Mucosa of rectum (tissue), 2 donors: ENCODE data around the gene TBXAS1.
A peak's percentile ranks its signal among the peaks of the same experiment; 100 is the strongest.
"Not testable (repeated sequence)": the region's sequence is repeated elsewhere in the genome, so short reads cannot be mapped to it uniquely, and the experiment has no call there.

Experiments
- H3K27ac ChIP-seq, 2 donors: one replicate each; pipeline ENCODE4 v1.7.0; 2013; ENCODE audit warnings: inconsistent platforms in 2 of 2, low read depth in 2 of 2, low read length in 2 of 2
- H3K27me3 ChIP-seq, 2 donors: one replicate each; pipeline ENCODE4 v1.7.0; 2013; ENCODE audit warnings: low read length in 2 of 2; ENCODE audit not compliant: control insufficient read depth in 2 of 2, insufficient read depth in 2 of 2
- H3K36me3 ChIP-seq, 2 donors: one replicate each; pipeline ENCODE4 v1.7.0; 2013; ENCODE audit warnings: low read length in 2 of 2; ENCODE audit not compliant: control insufficient read depth in 2 of 2, insufficient read depth in 2 of 2
- H3K4me1 ChIP-seq, 2 donors: one replicate each; pipeline ENCODE4 v1.7.0; 2013; ENCODE audit warnings: low read length in 2 of 2, mild to moderate bottlenecking in 1 of 2; ENCODE audit not compliant: control insufficient read depth in 2 of 2, insufficient read depth in 2 of 2
- H3K4me3 ChIP-seq, 2 donors: one replicate each; pipeline ENCODE4 v1.7.0; 2013; ENCODE audit warnings: low read length in 2 of 2
- H3K9ac ChIP-seq, 2 donors: one replicate each; pipeline ENCODE4 v1.7.0; 2013; ENCODE audit warnings: low read length in 2 of 2, low read depth in 1 of 2, mild to moderate bottlenecking in 1 of 2
- H3K9me3 ChIP-seq, 2 donors: one replicate each; pipeline ENCODE4 v1.7.0; 2013; ENCODE audit warnings: low read length in 2 of 2; ENCODE audit not compliant: control insufficient read depth in 2 of 2
- donor health status: healthy.
- donor health status: Normal muscosa, but diverticular disease.

TBXAS1 gene

DNA sequence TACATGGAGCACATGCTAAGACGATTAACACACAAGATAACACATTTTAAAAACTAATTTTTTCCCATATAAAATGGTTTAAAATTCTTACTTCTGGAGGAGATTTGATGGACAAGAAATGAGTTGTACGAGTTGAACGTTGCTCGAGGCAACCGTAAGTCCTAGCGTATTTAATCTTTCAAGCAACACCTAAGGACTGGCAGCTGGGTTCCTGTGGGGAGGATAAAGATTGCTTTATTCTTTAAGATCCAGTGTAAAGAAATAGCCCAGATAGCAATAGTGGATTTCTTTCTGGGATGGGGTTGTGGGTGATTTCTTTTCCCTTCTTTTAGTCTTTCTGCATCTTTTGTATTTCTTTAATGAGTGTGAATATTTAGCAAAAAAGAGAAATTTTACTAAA is 9.8 kb downstream of the TBXAS1 start:
- H3K27me3 ChIP-seq, result no peaks in the 10 kb centered on the region
- no peak overlapping the region for H3K4me3 ChIP-seq
- H3K4me1 ChIP-seq, result no peaks in the 10 kb centered on the region
- H3K9ac ChIP-seq, result no peak overlapping the region
- H3K9me3 ChIP-seq, result no peaks in the 10 kb centered on the region
- no peak overlapping the region for H3K27ac ChIP-seq
- no peaks in the 10 kb centered on the region for H3K36me3 ChIP-seq

DNA sequence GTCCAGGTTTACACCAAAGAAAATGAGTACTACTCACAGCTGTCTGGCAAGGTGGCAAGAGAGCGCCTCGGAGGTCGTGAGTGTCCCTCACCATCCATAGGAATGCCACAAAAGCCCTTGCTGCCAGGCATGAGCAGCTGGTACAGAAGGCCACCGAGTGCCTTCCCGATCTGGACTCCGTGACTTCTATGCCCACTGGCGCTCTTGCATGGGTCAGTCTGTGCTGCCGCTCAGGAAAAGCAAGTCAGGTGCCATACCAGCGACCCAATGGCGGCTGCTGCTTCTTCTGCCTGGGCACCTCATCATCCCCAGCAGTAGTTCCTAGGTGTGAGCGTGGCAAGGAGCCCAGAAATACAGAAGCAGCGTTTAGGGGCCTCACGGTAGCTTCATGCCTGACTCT is 11.7 kb downstream of the TBXAS1 start:
- Histone ChIP-seq H3K4me3 (no peak overlapping the region), H3K27ac (no peak overlapping the region), H3K4me1 (peaks cover 4 to 11% of the 10 kb centered on the region in 2 donors), H3K36me3 (no peaks in the 10 kb centered on the region), H3K27me3 (no peaks in the 10 kb centered on the region), H3K9me3 (no peaks in the 10 kb centered on the region), H3K9ac (no peak overlapping the region)

DNA sequence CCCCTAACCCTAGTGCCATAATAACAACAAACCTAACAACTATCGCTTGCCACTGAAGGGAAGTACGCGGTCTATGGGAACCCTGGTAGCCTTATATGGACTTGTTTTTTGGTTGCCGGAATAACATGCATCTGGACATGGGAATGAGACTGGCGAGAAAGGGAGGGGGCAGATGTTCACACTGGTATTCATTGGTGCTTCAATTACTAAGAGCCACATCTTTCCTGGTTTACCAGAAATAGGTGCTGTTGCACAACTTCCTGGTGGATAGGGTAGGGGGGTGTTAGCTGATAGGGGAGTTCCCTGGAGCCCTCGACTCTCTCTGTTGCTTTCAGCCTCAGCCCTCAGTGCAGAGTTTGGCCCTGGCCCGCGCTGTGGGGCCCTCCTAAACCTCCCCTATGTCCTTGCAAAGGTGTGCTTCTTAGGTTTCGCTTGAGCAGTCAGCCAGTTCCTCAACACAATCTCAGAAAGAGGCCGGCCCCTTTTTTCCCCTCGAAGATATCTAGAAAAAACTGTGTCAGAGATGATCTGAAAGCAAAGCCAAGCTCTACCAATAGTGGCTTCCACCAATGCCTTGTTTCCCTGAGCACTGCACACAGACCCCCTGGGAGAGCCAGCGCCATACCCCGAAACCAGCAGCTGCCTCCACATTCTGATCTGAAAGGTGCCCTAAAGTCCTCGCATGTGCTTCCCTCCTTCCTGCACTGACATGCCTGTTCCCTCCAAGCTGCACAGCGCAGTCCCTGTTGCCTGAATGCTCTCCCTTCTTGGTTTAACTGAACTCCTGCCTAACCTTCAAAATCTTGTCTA is 13.5 kb downstream of the TBXAS1 start:
- Histone ChIP-seq H3K36me3 (no peaks in the 10 kb centered on the region), H3K9ac (no peak overlapping the region), H3K27me3 (no peaks in the 10 kb centered on the region), H3K4me1 (peaks cover 4 to 14% of the 10 kb centered on the region in 2 donors), H3K4me3 (no peak overlapping the region), H3K9me3 (no peaks in the 10 kb centered on the region), H3K27ac (no peak overlapping the region)

DNA sequence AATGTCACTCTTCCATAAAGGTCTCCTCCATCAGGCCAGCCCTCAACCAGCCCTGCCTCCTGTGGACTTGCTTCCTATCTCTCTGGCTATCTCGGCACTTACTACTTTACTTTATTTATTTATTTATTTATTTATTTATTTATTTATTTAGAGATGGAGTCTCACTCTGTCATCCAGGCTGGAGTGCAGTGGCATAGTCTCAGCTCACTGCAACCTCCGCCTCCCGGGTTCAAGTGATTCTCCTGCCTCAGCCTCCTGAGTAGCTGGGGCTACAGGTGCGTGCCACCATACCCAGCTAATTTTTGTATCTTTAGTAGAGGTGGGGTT is 14.1 kb downstream of the TBXAS1 start:
- H3K36me3 ChIP-seq, H3K9ac ChIP-seq, H3K27me3 ChIP-seq, H3K27ac ChIP-seq, H3K4me3 ChIP-seq, H3K9me3 ChIP-seq: not testable (repeated sequence)
- H3K4me1 ChIP-seq, result peaks cover 4 to 14% of the 10 kb centered on the region in 2 donors

DNA sequence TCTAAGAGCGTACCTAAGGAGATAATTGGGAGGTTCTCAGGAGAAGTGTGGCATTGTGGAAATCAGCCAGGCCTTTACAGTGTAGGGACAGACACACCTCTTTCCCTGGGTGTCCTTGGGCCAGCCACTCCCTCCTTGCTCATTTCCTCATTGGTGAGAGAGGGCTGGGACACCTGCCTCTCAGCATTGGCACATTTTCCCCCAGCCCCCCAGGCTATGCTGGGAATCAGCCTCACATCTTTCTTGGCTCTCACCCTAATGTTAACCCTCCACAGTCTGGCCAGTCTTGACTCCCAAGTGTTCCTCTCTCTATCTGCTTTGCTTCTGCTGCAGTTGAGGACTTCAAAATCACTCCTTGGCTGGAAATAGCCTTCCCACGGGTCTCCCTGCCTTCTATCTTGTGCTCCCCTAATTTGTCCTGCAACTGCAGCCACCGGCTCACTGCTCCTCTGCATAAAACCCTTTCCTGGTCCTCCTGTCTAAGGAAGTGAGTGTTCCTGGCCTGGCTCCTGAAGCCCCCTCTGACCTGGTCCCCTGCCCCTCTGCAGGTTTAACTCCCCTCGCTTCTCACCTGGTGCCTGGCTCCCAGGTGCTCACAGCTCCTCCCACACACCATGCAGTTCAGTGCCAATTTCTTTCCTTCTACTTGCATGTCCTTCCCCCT is 15.8 kb downstream of the TBXAS1 start:
- Histone ChIP-seq H3K27ac (peak overlapping the region in 1 of 2 donors; percentile 51), H3K4me3 (no peak overlapping the region), H3K36me3 (no peaks in the 10 kb centered on the region), H3K27me3 (no peaks in the 10 kb centered on the region), H3K9ac (peak overlapping the region in 1 of 2 donors; percentile 14), H3K9me3 (peaks cover 0 to 4% of the 10 kb centered on the region in 2 donors), H3K4me1 (peaks cover 4 to 14% of the 10 kb centered on the region in 2 donors)

DNA sequence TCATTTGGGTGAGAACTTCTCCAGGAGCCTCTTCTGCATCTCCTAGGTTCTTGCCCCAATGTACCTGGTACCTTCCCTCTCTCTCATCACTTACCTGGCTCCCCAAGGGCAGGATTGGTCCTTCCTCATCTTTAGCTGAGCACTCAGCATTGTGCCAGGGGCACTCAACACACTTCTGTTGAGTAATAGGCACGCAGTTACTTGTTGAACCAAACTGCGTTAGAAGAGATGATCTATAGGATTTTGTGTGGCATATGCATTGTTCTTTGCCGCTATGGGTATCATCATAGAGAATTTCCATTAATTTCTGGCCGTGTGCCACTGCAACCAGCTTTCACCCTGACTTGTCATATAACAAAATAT is 16.4 kb downstream of the TBXAS1 start:
- Histone ChIP-seq H3K9ac (no peak overlapping the region), H3K4me3 (no peak overlapping the region), H3K9me3 (peaks cover 0 to 4% of the 10 kb centered on the region in 2 donors), H3K4me1 (peaks cover 4 to 14% of the 10 kb centered on the region in 2 donors), H3K27me3 (no peaks in the 10 kb centered on the region), H3K27ac (peak overlapping the region in 1 of 2 donors; percentile 51), H3K36me3 (no peaks in the 10 kb centered on the region)

DNA sequence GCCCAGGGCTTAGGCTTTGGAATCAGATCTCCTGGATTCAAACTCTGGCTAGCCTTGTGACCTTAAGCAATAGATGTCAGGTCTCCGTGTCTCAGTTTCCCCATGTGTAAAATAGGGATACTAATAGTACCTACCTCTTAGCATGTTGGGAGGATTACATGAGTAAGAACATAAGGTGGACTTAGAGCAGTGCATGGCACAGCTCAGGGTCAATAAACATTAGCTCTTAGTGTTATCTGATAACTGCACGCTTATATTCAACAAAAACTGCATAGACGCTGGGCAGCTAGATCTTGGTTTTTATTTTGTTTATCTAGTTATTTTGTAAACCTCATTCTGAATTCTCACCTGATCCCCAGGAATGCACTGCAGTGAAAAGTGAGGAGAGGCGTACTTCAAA is 17.2 kb downstream of the TBXAS1 start:
- no peak overlapping the region for H3K27ac ChIP-seq
- H3K4me3 ChIP-seq, result no peak overlapping the region
- peaks cover 0 to 4% of the 10 kb centered on the region in 2 donors for H3K9me3 ChIP-seq
- H3K4me1 ChIP-seq, result peaks cover 4 to 14% of the 10 kb centered on the region in 2 donors
- H3K9ac ChIP-seq, result no peak overlapping the region
- no peaks in the 10 kb centered on the region for H3K36me3 ChIP-seq
- no peaks in the 10 kb centered on the region for H3K27me3 ChIP-seq

DNA sequence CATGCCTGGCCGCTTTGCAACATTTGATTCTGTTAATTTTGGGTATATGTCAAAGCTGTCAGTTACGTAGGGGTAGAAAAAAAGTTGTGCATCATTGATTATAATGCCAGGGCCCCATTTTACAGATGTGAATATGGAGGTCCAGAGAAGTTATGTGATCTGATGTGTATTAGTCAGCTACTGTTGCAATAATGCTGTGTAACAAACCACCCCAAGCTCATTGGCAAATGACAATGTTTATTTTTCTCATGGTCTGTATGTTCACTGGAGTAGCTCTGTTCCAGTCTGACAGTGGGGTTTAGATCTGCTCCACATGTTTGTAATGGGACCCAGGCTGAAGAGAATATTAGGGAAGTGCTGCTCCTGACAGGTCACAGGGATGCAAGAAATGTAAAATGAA is 19.2 kb downstream of the TBXAS1 start:
- Histone ChIP-seq H3K9me3 (peaks cover 0 to 4% of the 10 kb centered on the region in 2 donors), H3K9ac (no peak overlapping the region), H3K27ac (no peak overlapping the region), H3K4me1 (peaks cover 4 to 14% of the 10 kb centered on the region in 2 donors), H3K27me3 (no peaks in the 10 kb centered on the region), H3K4me3 (no peak overlapping the region), H3K36me3 (no peaks in the 10 kb centered on the region)

DNA sequence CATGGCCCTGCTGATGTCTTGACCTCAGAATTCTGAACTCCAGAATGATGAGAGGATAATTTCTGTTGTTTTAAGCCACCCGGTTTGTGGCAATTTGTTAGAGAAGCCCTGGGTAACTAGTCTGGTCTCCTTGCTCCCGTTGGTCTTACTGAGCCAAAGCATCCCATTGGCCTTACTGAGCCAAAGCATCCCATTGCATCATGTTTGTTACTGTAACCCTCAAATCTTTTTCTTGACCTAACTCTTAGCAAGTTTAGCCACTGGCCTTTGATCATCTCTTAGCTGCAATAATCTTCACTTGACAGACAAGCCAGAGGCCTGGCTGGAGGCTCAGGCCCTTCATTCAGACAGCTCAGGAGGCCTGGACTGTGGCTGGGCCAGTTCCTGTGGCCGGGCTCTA is 21.8 kb downstream of the TBXAS1 start:
- H3K9ac ChIP-seq, result no peak overlapping the region
- no peaks in the 10 kb centered on the region for H3K27me3 ChIP-seq
- H3K4me3 ChIP-seq, result no peak overlapping the region
- peaks cover 2 to 3% of the 10 kb centered on the region in 2 donors for H3K4me1 ChIP-seq
- no peaks in the 10 kb centered on the region for H3K36me3 ChIP-seq
- H3K9me3 ChIP-seq, result peaks cover 0 to 4% of the 10 kb centered on the region in 2 donors
- no peak overlapping the region for H3K27ac ChIP-seq

DNA sequence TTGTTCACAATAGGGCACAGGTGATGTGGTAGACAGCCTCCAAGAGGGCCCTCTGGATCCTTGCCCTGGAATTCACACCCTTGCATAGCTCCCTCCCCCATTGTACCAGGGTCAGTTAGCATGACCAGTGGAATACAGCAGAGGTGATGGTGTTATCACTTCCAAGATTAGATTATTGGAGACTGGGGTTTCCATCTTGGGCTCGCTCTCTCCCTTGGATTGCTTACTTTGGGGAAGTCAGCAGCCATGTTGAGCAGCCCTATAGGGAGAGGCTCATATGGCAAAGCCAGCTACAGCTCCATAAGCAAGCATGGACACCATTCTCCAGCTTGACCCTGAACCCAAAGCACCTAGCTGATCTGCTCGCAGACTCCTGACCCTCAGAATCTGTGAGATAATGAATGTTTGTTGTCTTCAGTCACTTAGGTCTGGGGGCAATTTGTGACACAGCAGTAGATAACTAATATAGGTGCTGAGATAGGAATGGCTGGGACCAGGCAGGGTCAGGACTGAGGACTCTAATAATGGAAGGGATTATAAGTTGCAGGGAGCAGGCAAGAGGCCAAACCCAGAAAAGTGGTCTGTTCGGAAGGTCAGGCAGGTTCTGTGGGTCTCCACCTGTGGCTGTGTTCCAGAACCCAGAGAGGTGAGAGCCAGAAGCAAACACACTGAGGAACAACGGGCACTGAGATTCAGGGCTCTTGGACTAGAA is 22.9 kb downstream of the TBXAS1 start:
- H3K9ac ChIP-seq, result no peak overlapping the region

More for the DNA sequence above, 22.9 kb downstream of the TBXAS1 start:
- H3K36me3 ChIP-seq, result no peaks in the 10 kb centered on the region
- H3K9me3 ChIP-seq, result peaks cover 0 to 4% of the 10 kb centered on the region in 2 donors
- H3K4me1 ChIP-seq, result peaks cover 0 to 2% of the 10 kb centered on the region in 2 donors
- no peak overlapping the region for H3K4me3 ChIP-seq
- no peak overlapping the region for H3K27ac ChIP-seq
- no peaks in the 10 kb centered on the region for H3K27me3 ChIP-seq
